Measurements from ENCODE around the gene ATP11A. TPM values are rescaled to one million over a fixed set of nuclear protein-coding genes. Genes with fewer than 3 reads are reported as not detected.
A peak's percentile ranks its signal among the peaks of the same experiment; 100 is the strongest.
"Not testable (repeated sequence)": the region's sequence is repeated elsewhere in the genome, so short reads cannot be mapped to it uniquely, and the experiment has no call there.

The ATP11A gene
- total and polyA plus RNA-seq, 8 donors = 271 to 502 (median 458) TPM

- no peaks in the 10 kb centered on the region for H3K36me3 ChIP-seq
- no peak for ATAC-seq
- no peaks in the 10 kb centered on the region for H3K27me3 ChIP-seq
- no peak for TF ChIP-seq CTCF (IDR thresholded peaks at IDR 0.05)
- no peaks in the 10 kb centered on the region for H3K4me1 ChIP-seq
- intact Hi-C loops (cut with DNase I) = no loop called here
- no peak overlapping the region for H3K27ac ChIP-seq
- H3K9me3 ChIP-seq = no peaks in the 10 kb centered on the region
- DNase-seq = no peak
- no peak overlapping the region for H3K4me3 ChIP-seq
Measured at GRCh38 chr13:112674412-112675365, 15.1 kb upstream of the ATP11A start.

GRCh38 chr13:112675366-112675756, 14.5 kb upstream of the ATP11A start:
- TF ChIP-seq CTCF (IDR thresholded peaks at IDR 0.05) = no peak
- no peaks in the 10 kb centered on the region for H3K4me1 ChIP-seq
- intact Hi-C loops (cut with DNase I) = no loop called here
- no peak for ATAC-seq
- no peak overlapping the region for H3K4me3 ChIP-seq
- H3K36me3 ChIP-seq = no peaks in the 10 kb centered on the region
- no peak for DNase-seq
- H3K27ac ChIP-seq = no peak overlapping the region
- no peaks in the 10 kb centered on the region for H3K27me3 ChIP-seq
- H3K9me3 ChIP-seq = no peaks in the 10 kb centered on the region

GRCh38 chr13:112677421-112677962, 12.3 kb upstream of the ATP11A start:
- H3K4me1 ChIP-seq; H3K36me3 ChIP-seq; H3K27ac ChIP-seq; H3K9me3 ChIP-seq; H3K4me3 ChIP-seq; intact Hi-C loops (cut with DNase I); H3K27me3 ChIP-seq: not testable (repeated sequence)
- peak in 1 of 4 donors; percentile 18 for DNase-seq
- ATAC-seq = peak; percentile 73

GRCh38 chr13:112679381-112679780, 10.5 kb upstream of the ATP11A start:
- Histone ChIP-seq H3K4me1 (no peaks in the 10 kb centered on the region), H3K36me3 (no peaks in the 10 kb centered on the region), H3K9me3 (no peaks in the 10 kb centered on the region), H3K27me3 (no peaks in the 10 kb centered on the region), H3K27ac (no peak overlapping the region), H3K4me3 (no peak overlapping the region)
- ATAC-seq = no peak
- no peak for DNase-seq
- no peak for TF ChIP-seq CTCF (IDR thresholded peaks at IDR 0.05)
- intact Hi-C loops (cut with DNase I) = no loop called here

- TF ChIP-seq CTCF (IDR thresholded peaks at IDR 0.05) = no peak
- Histone ChIP-seq H3K4me1 (no peaks in the 10 kb centered on the region), H3K27ac (no peak overlapping the region), H3K9me3 (no peaks in the 10 kb centered on the region), H3K4me3 (no peak overlapping the region), H3K36me3 (no peaks in the 10 kb centered on the region), H3K27me3 (no peaks in the 10 kb centered on the region)
- ATAC-seq (peak; percentile 73), DNase-seq (no peak)
- intact Hi-C loops (cut with DNase I) = no loop called here
Measured at GRCh38 chr13:112679932-112680677, 9.7 kb upstream of the ATP11A start.

Measured in left lung (tissue), 10 donors.